Left ventricle myocardium inferior (tissue), 1 donor: Measurements from ENCODE around the gene BCR. TPM values are rescaled to one million over a fixed set of nuclear protein-coding genes. Genes with fewer than 3 reads are reported as not detected.
"Not testable (repeated sequence)": the region's sequence is repeated elsewhere in the genome, so short reads cannot be mapped to it uniquely, and the experiment has no call there.

Experiments used
- DNase-seq: peaks from one replicate; pipeline ENCODE4 v3.0.0-alpha.2; 2020
- H3K27ac ChIP-seq: fragments of 200-600 bp; replicated peaks from 2 replicates; pipeline ENCODE4 v1.8.0; 2021
- H3K27me3 ChIP-seq: fragments of 200-600 bp; 2 replicates; pipeline ENCODE4 v1.8.0; 2021; ENCODE audit warnings: low read depth
- H3K36me3 ChIP-seq: fragments of 200-600 bp; 2 replicates; pipeline ENCODE4 v1.8.0; 2021
- H3K4me1 ChIP-seq: fragments of 200-600 bp; 2 replicates; pipeline ENCODE4 v1.8.0; 2021
- H3K4me3 ChIP-seq: fragments of 200-600 bp; 2 replicates; pipeline ENCODE4 v1.8.0; 2021; ENCODE audit warnings: mild to moderate bottlenecking, moderate library complexity
- H3K9me3 ChIP-seq: fragments of 200-600 bp; replicated peaks from 2 replicates; pipeline ENCODE4 v1.8.0; 2021
- intact Hi-C: fragments of 100-400 bp; cut with micrococcal nuclease; formaldehyde crosslinking; loops from one replicate; pipeline ENCODE4 v1.11.0; 2022
- total RNA-seq: library from RNA; stranded (reverse); fragmentation: NEBNext Ultra II Directional; extraction: Animal tissue kit (Norgen Biotek cat#: 25700); gene quantifications from one replicate; pipeline ENCODE4 v1.2.1, GENCODE V29; 2021
- TF ChIP-seq, protein P1 (sequence below): fragments of 200-600 bp; IDR thresholded peaks from 2 replicates; pipeline ENCODE4 v1.8.0; 2021; ENCODE audit warnings: antibody characterized with exemption, mild to moderate bottlenecking, borderline replicate concordance
- donor health status: DM: no; HTN: yes; CAD: no; lungs with severe emphysema.

BCR gene
- total RNA-seq, 1 donor from 2014 or later = 26.7 TPM

DNA sequence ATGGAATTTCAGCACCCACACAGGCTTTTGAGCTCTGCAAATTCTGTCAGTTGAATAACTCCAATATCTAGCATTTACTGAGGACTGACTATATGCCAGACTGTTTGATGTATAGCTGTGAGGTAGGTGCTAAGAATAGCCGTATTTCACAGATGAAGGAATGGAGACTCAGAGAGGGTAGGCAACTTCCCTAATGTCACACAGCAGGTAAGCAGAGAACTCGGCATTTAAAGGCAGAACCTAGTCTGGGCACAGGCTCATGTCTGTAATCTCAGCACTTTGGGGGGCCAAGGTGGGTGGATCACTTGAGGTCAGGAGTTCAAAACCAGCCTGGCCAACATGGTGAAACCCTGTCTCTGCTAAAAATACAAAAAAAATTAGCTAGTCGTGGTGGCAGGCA is 184.1 kb downstream of the BCR start:
- intact Hi-C loops = no loop called here
- no peaks in the 10 kb centered on the region for H3K4me1 ChIP-seq
- TF ChIP-seq, protein P1, sequence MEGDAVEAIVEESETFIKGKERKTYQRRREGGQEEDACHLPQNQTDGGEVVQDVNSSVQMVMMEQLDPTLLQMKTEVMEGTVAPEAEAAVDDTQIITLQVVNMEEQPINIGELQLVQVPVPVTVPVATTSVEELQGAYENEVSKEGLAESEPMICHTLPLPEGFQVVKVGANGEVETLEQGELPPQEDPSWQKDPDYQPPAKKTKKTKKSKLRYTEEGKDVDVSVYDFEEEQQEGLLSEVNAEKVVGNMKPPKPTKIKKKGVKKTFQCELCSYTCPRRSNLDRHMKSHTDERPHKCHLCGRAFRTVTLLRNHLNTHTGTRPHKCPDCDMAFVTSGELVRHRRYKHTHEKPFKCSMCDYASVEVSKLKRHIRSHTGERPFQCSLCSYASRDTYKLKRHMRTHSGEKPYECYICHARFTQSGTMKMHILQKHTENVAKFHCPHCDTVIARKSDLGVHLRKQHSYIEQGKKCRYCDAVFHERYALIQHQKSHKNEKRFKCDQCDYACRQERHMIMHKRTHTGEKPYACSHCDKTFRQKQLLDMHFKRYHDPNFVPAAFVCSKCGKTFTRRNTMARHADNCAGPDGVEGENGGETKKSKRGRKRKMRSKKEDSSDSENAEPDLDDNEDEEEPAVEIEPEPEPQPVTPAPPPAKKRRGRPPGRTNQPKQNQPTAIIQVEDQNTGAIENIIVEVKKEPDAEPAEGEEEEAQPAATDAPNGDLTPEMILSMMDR = no peak
- H3K4me3 ChIP-seq = no peak overlapping the region
- H3K9me3 ChIP-seq = no peaks in the 10 kb centered on the region
- H3K27ac ChIP-seq = no peak overlapping the region
- H3K36me3 ChIP-seq = no peaks in the 10 kb centered on the region
- no peak for DNase-seq
- H3K27me3 ChIP-seq = peaks cover 60% of the 10 kb centered on the region

DNA sequence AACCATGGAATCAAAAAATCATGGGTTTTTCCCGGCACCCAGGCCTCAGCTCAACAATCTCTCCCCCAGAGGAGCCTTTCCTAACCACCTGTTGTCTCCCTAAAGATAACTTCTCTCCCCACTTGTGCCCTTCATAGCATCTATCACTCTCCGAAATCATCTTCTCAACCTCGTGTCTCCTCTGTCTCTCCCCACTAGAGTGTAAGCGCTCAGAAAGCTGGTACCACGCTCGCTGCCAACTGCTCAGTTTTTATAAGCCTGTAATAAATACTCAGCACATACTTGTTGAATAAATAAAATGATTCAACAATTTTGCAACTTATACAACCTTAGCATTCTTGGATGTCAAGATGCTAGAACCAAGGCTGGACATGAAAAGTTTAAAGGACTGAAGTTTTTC is 185.2 kb downstream of the BCR start:
- H3K36me3 ChIP-seq = no peaks in the 10 kb centered on the region
- no peak overlapping the region for H3K27ac ChIP-seq
- no peaks in the 10 kb centered on the region for H3K9me3 ChIP-seq
- DNase-seq = no peak
- no peaks in the 10 kb centered on the region for H3K4me1 ChIP-seq
- intact Hi-C loops = no loop called here
- no peak overlapping the region for H3K4me3 ChIP-seq
- peaks cover 71% of the 10 kb centered on the region for H3K27me3 ChIP-seq
- TF ChIP-seq, protein P1 = no peak

DNA sequence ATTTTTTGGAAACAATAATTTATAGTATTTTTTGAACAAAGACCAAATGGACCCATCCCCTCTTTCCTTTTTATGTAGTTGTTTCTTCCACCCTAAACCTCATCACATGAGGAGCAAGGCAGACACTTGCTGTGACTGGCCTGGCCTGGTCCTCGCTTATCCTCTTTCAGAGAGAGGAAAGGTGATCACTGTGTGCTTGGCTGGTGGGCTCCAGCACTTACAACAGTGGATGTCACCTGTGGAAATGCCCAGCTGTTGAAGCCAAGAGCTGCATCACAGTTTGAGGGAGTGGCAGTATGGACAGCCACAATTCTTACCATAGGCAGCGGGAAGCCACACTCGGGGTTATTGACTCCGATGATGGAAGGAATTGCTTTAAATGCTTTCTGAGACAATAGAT is 185.7 kb downstream of the BCR start:
- H3K27me3 ChIP-seq = peaks cover 74% of the 10 kb centered on the region
- H3K9me3 ChIP-seq = no peaks in the 10 kb centered on the region
- H3K36me3 ChIP-seq = no peaks in the 10 kb centered on the region
- no peak overlapping the region for H3K27ac ChIP-seq
- intact Hi-C loops = no loop called here
- no peak for DNase-seq
- no peaks in the 10 kb centered on the region for H3K4me1 ChIP-seq
- H3K4me3 ChIP-seq = no peak overlapping the region
- TF ChIP-seq, protein P1 = no peak

DNA sequence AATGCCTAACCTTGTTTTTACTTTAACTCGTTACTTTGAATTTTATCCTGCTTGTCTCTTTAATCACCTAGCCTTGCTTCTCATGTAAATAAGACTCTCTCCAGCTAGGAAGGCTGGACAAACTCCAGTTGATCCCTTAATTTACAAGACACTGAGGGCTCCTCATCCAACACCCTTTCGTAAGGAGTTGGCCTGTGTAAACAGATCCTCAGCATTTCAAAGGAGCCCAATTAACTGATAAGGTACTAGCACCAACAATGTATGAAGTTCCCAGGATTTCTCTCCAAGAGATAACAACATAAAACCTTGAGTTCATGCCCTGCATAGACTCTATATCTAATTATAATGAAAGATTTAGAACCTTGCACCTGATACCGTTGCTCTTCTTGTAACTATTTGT is 186.9 kb downstream of the BCR start:
- H3K9me3 ChIP-seq, H3K27ac ChIP-seq, H3K4me1 ChIP-seq, H3K4me3 ChIP-seq, H3K36me3 ChIP-seq, intact Hi-C loops, DNase-seq: not testable (repeated sequence)
- peaks cover 78% of the 10 kb centered on the region for H3K27me3 ChIP-seq

Other genes with a start within 250 kb of the BCR start
- gene GNAZ, start 110.0 kb upstream of the BCR start, total RNA-seq = 2.9 TPM
- gene RSPH14, start 38.5 kb upstream of the BCR start, total RNA-seq = not detected
- 0.47 TPM for gene RAB36, start 35.0 kb upstream of the BCR start, total RNA-seq